Activated naive CD4-positive, alpha-beta T cell treated with anti-CD3 and anti-CD28 coated beads, Interleukin-2, amount 50 U/mL, for 24 hours (primary cell): ENCODE data around the gene OSBP2.
A peak's percentile ranks its signal among the peaks of the same experiment; 100 is the strongest.

Experiments
- H3K27ac Mint-ChIP-seq: one replicate; pipeline ENCODE4 v1.8.0; 2021; ENCODE audit warnings: mild to moderate bottlenecking, mixed read lengths
- H3K27me3 Mint-ChIP-seq: one replicate; pipeline ENCODE4 v1.8.0; 2021; ENCODE audit warnings: mixed read lengths
- H3K36me3 Mint-ChIP-seq: one replicate; pipeline ENCODE4 v1.8.0; 2021; ENCODE audit warnings: mixed read lengths
- H3K4me1 Mint-ChIP-seq: one replicate; pipeline ENCODE4 v1.8.0; 2021; ENCODE audit warnings: mixed read lengths
- H3K4me3 Mint-ChIP-seq: one replicate; pipeline ENCODE4 v1.8.0; 2021; ENCODE audit warnings: mild to moderate bottlenecking, mixed read lengths
- H3K9me3 Mint-ChIP-seq: one replicate; pipeline ENCODE4 v1.8.0; 2021; ENCODE audit warnings: mixed read lengths

The OSBP2 gene

GRCh38 chr22:30795118-30795517, 100.4 kb downstream of the OSBP2 start:
- peaks cover 6% of the 10 kb centered on the region for H3K36me3 Mint-ChIP-seq
- no peak overlapping the region for H3K4me3 Mint-ChIP-seq
- no peaks in the 10 kb centered on the region for H3K9me3 Mint-ChIP-seq
- no peak overlapping the region for H3K27ac Mint-ChIP-seq
- H3K27me3 Mint-ChIP-seq: peaks cover 11% of the 10 kb centered on the region
- H3K4me1 Mint-ChIP-seq: no peaks in the 10 kb centered on the region

- Mint-ChIP-seq H3K36me3 (peaks cover 3% of the 10 kb centered on the region), H3K27ac (no peak overlapping the region), H3K9me3 (no peaks in the 10 kb centered on the region), H3K4me3 (peak overlapping the region; percentile 7), H3K27me3 (peaks cover 34% of the 10 kb centered on the region), H3K4me1 (peaks cover 5% of the 10 kb centered on the region)
Observed at GRCh38 chr22:30801695-30802094, 107.0 kb downstream of the OSBP2 start.

GRCh38 chr22:30802202-30803166, 107.8 kb downstream of the OSBP2 start:
- Mint-ChIP-seq H3K4me3 (peak overlapping the region; percentile 7), H3K27ac (no peak overlapping the region), H3K27me3 (peaks cover 34% of the 10 kb centered on the region), H3K4me1 (peaks cover 5% of the 10 kb centered on the region), H3K36me3 (peaks cover 3% of the 10 kb centered on the region), H3K9me3 (no peaks in the 10 kb centered on the region)

GRCh38 chr22:30803679-30804078, 109.0 kb downstream of the OSBP2 start:
- Mint-ChIP-seq H3K27ac (no peak overlapping the region), H3K36me3 (peaks cover 3% of the 10 kb centered on the region), H3K4me3 (no peak overlapping the region), H3K27me3 (peaks cover 30% of the 10 kb centered on the region), H3K4me1 (peaks cover 5% of the 10 kb centered on the region), H3K9me3 (no peaks in the 10 kb centered on the region)

- H3K4me1 Mint-ChIP-seq: peaks cover 5% of the 10 kb centered on the region
- H3K36me3 Mint-ChIP-seq: peaks cover 3% of the 10 kb centered on the region
- H3K9me3 Mint-ChIP-seq: no peaks in the 10 kb centered on the region
- no peak overlapping the region for H3K4me3 Mint-ChIP-seq
- H3K27ac Mint-ChIP-seq: no peak overlapping the region
- peaks cover 28% of the 10 kb centered on the region for H3K27me3 Mint-ChIP-seq
Observed at GRCh38 chr22:30804626-30805025, 110.0 kb downstream of the OSBP2 start.

GRCh38 chr22:30806391-30806861, 111.8 kb downstream of the OSBP2 start:
- Mint-ChIP-seq H3K4me1 (peaks cover 5% of the 10 kb centered on the region), H3K9me3 (no peaks in the 10 kb centered on the region), H3K27ac (no peak overlapping the region), H3K4me3 (no peak overlapping the region), H3K36me3 (no peaks in the 10 kb centered on the region), H3K27me3 (peaks cover 11% of the 10 kb centered on the region)

GRCh38 chr22:30809086-30809485, 114.4 kb downstream of the OSBP2 start:
- Mint-ChIP-seq H3K4me1 (no peaks in the 10 kb centered on the region), H3K4me3 (no peak overlapping the region), H3K9me3 (no peaks in the 10 kb centered on the region), H3K27ac (no peak overlapping the region), H3K27me3 (peaks cover 3% of the 10 kb centered on the region), H3K36me3 (no peaks in the 10 kb centered on the region)

- no peaks in the 10 kb centered on the region for H3K4me1 Mint-ChIP-seq
- no peaks in the 10 kb centered on the region for H3K9me3 Mint-ChIP-seq
- H3K27me3 Mint-ChIP-seq: no peaks in the 10 kb centered on the region
- no peak overlapping the region for H3K27ac Mint-ChIP-seq
- no peak overlapping the region for H3K4me3 Mint-ChIP-seq
- H3K36me3 Mint-ChIP-seq: no peaks in the 10 kb centered on the region
Observed at GRCh38 chr22:30810105-30810504, 115.4 kb downstream of the OSBP2 start.

- Mint-ChIP-seq H3K4me1 (no peaks in the 10 kb centered on the region), H3K27ac (no peak overlapping the region), H3K4me3 (no peak overlapping the region), H3K9me3 (no peaks in the 10 kb centered on the region), H3K27me3 (peaks cover 6% of the 10 kb centered on the region), H3K36me3 (peaks cover 5% of the 10 kb centered on the region)
Observed at GRCh38 chr22:30813936-30814335, 119.3 kb downstream of the OSBP2 start.

GRCh38 chr22:30816413-30816812, 121.7 kb downstream of the OSBP2 start:
- Mint-ChIP-seq H3K9me3 (no peaks in the 10 kb centered on the region), H3K4me3 (no peak overlapping the region), H3K4me1 (peaks cover 5% of the 10 kb centered on the region), H3K27me3 (peaks cover 12% of the 10 kb centered on the region), H3K36me3 (peaks cover 5% of the 10 kb centered on the region), H3K27ac (no peak overlapping the region)

GRCh38 chr22:30821381-30821780, 126.7 kb downstream of the OSBP2 start:
- Mint-ChIP-seq H3K27me3 (peaks cover 29% of the 10 kb centered on the region), H3K27ac (no peak overlapping the region), H3K4me3 (peak overlapping the region; percentile 43), H3K4me1 (peaks cover 9% of the 10 kb centered on the region), H3K9me3 (no peaks in the 10 kb centered on the region), H3K36me3 (peaks cover 2% of the 10 kb centered on the region)

GRCh38 chr22:30821863-30822215, 127.2 kb downstream of the OSBP2 start:
- peaks cover 9% of the 10 kb centered on the region for H3K4me1 Mint-ChIP-seq
- H3K27ac Mint-ChIP-seq: no peak overlapping the region
- peak overlapping the region; percentile 62 for H3K4me3 Mint-ChIP-seq
- H3K27me3 Mint-ChIP-seq: peaks cover 29% of the 10 kb centered on the region
- H3K36me3 Mint-ChIP-seq: peaks cover 2% of the 10 kb centered on the region
- H3K9me3 Mint-ChIP-seq: no peaks in the 10 kb centered on the region

- H3K9me3 Mint-ChIP-seq: no peaks in the 10 kb centered on the region
- H3K4me3 Mint-ChIP-seq: peak overlapping the region; percentile 62
- H3K36me3 Mint-ChIP-seq: peaks cover 2% of the 10 kb centered on the region
- peaks cover 29% of the 10 kb centered on the region for H3K27me3 Mint-ChIP-seq
- H3K4me1 Mint-ChIP-seq: peaks cover 9% of the 10 kb centered on the region
- no peak overlapping the region for H3K27ac Mint-ChIP-seq
Observed at GRCh38 chr22:30822216-30823014, 127.7 kb downstream of the OSBP2 start.

GRCh38 chr22:30823015-30823370, 128.3 kb downstream of the OSBP2 start:
- H3K4me1 Mint-ChIP-seq: peaks cover 9% of the 10 kb centered on the region
- no peaks in the 10 kb centered on the region for H3K9me3 Mint-ChIP-seq
- H3K27me3 Mint-ChIP-seq: peaks cover 29% of the 10 kb centered on the region
- no peak overlapping the region for H3K27ac Mint-ChIP-seq
- H3K4me3 Mint-ChIP-seq: peak overlapping the region; percentile 59
- H3K36me3 Mint-ChIP-seq: peaks cover 2% of the 10 kb centered on the region

- H3K36me3 Mint-ChIP-seq: no peaks in the 10 kb centered on the region
- peaks cover 9% of the 10 kb centered on the region for H3K4me1 Mint-ChIP-seq
- no peaks in the 10 kb centered on the region for H3K9me3 Mint-ChIP-seq
- H3K27me3 Mint-ChIP-seq: peaks cover 26% of the 10 kb centered on the region
- no peak overlapping the region for H3K27ac Mint-ChIP-seq
- no peak overlapping the region for H3K4me3 Mint-ChIP-seq
Observed at GRCh38 chr22:30824096-30824495, 129.4 kb downstream of the OSBP2 start.

- H3K27ac Mint-ChIP-seq: no peak overlapping the region
- H3K9me3 Mint-ChIP-seq: no peaks in the 10 kb centered on the region
- no peaks in the 10 kb centered on the region for H3K36me3 Mint-ChIP-seq
- no peak overlapping the region for H3K4me3 Mint-ChIP-seq
- peaks cover 26% of the 10 kb centered on the region for H3K27me3 Mint-ChIP-seq
- H3K4me1 Mint-ChIP-seq: peaks cover 9% of the 10 kb centered on the region
Observed at GRCh38 chr22:30824711-30825110, 130.0 kb downstream of the OSBP2 start.
